8988T (cell line): ENCODE results near the gene WDR91.
"Not testable (repeated sequence)": the region's sequence is repeated elsewhere in the genome, so short reads cannot be mapped to it uniquely, and the experiment has no call there.

Experiments
- DNase-seq: peaks from one replicate; pipeline ENCODE4 v3.0.0; 2011

Gene WDR91

DNA sequence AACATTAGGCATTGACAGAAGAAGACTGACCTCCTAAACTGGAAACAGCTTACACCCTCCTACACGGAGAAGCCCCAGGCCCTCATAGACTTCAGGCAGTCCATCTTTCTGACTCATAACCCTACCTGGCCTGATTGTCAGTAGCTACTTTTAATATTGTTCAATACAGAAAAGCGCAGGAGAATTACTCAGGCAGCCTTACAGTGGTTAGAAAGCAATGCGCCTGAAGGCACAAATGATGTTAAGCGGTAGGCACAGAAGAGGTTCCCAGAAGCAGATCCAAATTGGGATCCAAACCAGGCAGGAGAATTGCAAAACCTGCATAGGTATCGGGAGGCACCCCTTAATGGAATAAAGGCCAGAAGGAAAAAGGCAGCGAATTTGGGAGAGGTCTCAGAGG, 35.4 kb downstream of the WDR91 start:
- DNase-seq: no peak

DNA sequence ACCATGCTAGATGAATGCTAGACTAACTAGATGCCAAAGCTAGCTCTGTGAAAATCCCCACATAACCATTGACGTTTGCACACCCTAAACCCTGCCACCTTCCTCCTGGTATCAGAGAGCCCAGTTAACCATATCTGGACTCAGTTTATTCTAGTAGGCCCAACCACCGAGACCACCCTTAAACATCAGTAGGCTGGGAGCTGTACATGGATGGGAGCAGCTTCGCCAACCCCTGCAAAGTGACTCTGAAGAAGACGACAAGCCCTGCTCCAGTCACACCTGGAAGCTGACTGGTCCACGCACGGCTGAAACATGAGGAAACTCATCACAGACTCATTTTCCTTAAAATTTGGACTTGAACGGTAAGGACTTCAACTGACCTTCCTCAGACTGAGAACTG, 36.4 kb downstream of the WDR91 start:
- DNase-seq: no peak

DNA sequence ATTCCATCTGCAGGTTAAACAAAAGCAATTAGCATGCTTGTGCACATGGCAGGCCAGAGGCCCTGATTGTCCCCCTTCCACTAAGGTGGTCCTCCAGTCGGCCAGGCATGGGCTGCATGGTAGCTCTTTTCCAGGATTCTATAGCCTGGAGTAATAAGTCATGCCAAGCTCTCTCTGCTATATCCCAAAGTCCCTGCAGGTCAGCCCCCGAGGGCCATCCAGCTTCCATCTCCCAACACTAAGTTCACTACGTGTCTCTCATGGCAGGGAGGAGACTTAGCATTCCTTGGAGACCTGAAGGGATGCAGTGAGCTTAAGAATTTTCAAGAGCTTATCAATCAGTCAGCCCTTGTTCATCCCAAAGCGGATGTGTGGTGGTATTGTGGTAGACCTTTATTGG, 37.4 kb downstream of the WDR91 start:
- DNase-seq: not testable (repeated sequence)

DNA sequence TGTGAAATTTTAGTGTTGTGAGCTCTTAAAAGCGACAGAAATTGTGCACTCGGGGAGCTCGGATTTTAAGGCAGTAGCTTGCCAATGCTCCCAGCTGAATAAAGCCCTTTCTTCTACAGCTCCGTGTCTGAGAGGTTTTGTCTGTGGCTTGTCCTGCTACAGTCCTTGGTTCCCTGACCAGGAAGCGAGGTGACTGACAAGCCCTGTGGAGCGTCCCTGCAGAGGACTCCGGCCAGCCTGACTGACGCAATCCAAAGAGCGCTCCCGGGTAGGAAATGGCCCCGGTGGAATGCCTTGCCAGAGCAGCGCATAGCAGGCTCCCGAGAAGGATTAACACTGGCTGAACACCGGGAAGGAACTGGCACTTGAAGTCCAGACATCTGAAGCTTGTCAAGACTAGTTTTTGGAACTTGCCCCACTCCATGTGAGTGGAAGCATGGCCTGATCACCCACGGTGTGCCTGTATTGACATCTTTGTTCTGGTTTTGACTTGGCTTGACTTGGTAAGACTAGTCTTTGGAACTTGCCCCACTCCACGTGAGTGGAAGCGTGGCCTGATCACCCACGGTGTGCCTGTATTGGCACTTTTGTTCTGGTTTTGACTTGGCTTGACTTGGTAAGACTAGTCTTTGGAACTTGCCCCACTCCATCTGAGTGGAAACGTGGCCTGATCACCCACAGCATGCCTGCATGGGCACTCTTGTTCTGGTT, 39.6 kb downstream of the WDR91 start:
- not testable (repeated sequence) for DNase-seq

DNA sequence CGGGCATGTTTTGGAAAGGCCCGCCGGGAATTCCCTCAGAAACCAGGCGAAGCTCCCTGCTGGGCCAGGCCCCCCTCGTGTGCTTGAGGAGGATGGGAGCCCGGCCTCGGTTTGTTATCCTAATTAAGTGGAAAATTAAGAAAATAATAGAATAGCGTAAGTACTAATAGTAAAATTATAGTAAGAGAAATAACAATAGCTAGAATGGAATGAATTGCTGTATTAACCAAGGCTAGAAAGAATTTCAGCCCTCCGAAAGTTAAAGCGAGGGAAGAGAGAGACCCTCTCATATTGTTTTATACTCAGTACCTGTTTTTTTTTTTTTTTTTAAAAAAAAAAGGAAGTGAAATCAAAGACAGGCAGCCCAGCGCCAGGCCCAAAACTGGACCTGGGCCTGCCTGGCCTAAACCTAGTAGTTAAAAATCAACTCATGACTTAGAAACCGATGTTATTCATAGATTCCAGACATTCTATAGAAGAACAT, 40.3 kb downstream of the WDR91 start:
- DNase-seq: not testable (repeated sequence)

DNA sequence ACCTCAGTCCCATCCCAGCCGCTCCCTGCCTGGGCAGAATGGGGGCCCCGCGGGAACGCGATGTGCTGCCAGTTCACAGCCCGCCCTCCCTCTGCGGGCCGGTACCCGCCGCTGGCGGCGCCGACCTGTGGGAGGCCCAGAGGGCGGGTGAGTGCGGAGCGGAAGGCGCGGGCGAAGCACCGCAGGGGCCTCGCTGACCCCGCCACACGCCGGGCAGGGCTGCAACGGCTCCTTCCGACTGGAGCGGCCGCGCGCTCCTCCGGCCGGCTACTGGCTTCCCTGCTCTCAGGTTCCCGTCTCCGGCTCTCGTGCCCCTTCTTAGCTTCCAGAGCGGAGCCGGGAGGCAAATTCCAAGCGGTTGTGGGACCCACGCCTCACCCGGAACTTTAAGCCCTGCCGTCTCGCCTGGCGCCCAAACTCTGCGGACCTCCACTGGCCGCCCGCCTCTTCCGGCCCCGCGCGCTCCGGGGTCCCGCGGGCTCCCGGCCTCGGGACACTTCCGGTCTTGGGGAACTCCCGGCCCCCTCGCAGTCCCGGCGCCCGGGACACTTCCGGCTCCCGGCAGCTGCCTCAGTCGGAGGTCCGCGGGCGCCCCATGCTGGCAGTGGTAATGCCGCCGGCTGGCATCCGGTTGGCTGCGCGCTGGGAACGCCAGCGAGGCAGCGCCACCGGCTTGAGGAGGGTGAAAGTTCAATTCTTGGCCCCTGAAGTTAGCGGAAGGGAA, 40.9 kb downstream of the WDR91 start, which contains the start of gene CYREN:
CYREN (minus strand) TSS at position 434 of the 724 bp plus-strand sequence. CDS start 1,785 bp downstream, outside the sequence.
- peak; percentile 88 for DNase-seq

DNA sequence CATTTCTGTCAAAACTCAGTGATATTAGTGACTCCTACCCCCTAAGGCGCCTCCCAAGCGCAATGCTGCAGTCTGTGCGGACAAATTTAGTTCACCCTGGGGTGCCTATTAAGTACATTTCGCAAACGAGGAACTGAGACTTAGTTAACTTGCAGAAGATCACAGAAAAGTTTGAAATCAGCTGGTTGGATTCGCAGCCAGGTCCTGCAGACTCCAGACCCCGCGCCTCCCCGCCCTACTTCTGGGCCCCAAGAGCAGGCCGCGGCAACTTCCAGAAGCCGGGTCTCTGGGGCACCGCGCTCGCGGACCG, 41.4 kb downstream of the WDR91 start:
- DNase-seq: no peak

DNA sequence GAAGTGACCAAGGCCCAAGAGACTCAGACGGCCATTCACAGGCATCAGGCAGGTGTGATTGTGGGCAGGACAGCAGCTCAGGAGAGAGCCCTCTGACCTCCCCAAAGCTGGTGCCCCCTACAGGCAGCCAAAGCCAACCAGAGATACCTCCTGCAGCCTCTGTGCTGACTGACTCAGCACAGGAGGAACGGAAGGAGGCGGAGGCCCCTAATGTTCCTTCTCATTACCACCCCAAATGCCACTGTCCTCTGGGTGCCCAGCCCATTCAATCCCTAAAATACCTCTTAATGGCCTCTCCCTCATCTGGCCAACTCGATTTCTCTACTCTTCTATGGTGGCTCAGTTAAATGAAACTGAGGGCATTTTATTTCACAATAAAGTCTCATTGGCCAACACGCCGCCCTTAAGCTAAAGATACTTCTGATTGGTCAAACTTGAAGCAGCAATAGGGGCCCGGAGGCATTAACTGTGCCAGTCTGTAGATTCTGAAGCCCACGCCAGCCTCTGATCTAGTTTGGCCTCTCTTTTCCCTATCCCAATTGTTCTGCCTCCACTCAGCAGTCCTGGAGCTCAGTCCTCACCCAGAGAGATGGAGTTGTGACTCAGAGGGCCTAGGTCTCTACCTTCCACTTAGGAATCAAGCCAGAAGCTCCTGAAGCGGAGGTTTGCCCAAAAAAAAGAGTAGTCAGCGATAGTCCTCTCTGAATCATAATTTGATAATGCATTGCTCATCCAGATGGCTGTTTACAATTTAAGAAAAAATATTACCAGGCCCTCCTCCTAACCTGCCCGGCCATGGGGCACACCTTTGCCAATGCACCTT, 42.0 kb downstream of the WDR91 start:
- DNase-seq: peak; percentile 41

DNA sequence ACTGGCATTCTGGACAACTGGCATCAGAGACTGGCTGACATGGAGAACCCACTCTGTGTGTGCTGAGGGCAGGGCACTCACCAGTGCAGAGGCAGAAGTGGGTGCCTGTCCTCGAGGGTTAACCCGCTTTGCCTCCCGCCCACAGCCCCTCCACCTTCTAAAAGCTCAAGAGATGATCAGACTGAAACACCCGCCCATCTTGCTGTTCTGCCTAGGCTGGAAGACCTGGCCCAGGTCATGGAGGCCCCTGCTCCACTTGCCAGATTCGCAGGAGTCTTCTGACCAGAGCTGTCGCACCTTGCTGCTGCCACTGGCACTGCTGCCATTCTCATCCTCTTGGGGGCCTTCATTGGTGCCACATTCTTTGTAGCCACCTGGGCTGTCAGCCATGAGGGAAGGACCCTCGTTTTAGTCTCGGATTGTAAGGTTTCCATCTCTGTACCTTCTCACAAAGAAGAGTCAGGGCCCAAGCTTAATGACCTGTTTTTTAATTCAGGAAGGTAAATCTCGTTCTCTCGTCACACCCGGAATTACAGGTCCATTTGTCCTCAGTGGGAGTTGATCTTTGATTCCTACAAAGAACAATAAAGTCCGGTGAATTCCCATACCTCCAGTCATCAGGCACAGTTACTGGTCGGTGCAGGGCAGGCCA, 42.7 kb downstream of the WDR91 start:
- DNase-seq: no peak

DNA sequence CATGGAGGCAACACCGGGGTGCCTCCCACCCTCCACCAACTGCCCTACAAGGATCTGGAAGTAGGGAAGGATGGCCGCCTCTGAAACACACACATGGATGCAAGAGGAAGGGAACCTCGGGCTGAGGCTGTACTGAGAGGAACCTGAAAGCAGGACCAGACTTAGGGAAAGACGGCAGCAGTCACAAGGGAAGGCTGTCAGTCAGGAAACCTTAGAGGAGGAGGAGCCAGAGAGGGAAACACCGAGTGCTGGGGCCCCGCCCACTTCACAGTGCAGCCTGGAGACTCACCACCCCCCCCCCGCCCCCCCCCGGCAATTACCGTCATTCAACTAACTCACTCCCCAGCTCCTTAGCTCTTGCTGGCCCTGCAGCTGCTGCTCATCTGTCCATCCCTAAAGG, 43.3 kb downstream of the WDR91 start:
- DNase-seq: no peak

DNA sequence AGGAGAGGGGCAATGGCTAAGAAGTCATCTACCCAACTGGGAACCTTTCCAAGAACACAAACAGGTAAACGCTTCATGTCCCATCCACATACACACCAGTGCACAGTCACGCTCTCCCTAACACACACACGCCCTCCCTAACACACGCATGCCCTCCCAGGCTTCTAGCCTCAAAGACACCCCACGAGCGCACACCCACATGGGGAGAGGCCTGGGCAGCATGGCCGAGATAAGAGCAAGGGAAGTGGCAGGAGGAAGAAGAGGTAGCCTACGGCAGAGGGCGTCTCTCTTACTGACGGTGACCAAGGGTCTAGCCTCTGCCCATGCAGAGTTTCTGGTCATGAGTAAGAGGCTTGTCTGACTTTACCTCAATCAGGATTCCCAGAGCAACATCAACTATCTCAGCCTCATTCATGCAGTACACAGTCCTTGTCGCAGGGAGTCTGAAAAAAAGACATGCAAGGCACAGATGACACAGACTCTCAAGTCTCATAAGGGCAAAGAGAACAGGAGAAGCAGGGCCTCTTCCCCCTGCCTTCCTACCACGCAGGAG, 43.9 kb downstream of the WDR91 start:
- DNase-seq: no peak

DNA sequence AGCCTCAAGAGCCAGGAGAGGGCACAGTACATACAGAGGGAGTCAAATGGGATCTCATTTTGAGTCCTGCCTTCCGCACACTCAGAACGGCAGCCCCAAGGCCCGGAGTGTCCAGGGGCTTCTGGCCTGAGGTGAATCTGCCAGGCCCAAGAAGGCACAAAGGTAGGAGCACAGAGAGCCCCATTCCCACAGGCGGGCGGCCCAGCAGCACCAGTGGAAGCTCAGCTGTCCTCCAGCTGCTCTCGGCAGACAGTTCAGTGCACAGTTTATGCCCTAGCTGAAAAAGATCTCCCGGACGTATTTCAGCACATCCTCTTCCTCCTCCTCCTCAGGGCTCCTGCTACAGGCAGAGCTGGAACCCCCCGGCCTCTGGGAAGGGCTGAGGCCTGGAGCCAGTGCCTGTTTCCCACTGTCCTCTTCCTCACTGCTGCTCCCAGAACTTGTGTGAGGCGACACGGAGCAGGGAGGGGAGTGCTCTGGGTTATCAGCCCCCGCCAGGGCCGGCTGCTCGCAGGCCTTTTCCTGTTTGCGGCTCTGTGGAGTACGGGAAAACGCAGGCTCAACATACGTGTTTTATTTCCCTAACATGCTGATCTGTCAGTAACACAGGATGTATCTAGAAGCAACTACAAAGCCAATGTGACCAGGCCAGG, 44.9 kb downstream of the WDR91 start:
- no peak for DNase-seq

DNA sequence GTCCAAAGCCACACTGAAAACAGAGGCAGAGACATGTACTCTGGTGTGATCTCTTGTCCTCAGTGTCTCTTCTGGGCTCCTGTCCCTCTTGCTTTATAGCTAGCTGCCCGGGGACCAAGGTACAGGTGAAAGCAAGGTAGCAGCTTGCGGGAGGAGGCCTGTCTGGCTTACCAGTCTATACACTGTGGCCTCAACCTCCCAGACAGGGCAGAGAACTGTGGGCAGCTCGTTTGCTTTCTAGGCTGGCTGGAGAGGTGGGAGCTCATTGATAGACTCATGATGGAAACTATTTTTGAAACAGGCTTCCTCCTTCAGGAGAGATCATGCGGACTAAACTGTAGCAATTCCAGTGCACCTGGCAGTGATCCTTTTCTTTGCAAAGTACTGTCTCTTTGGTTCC, 45.5 kb downstream of the WDR91 start:
- no peak for DNase-seq

DNA sequence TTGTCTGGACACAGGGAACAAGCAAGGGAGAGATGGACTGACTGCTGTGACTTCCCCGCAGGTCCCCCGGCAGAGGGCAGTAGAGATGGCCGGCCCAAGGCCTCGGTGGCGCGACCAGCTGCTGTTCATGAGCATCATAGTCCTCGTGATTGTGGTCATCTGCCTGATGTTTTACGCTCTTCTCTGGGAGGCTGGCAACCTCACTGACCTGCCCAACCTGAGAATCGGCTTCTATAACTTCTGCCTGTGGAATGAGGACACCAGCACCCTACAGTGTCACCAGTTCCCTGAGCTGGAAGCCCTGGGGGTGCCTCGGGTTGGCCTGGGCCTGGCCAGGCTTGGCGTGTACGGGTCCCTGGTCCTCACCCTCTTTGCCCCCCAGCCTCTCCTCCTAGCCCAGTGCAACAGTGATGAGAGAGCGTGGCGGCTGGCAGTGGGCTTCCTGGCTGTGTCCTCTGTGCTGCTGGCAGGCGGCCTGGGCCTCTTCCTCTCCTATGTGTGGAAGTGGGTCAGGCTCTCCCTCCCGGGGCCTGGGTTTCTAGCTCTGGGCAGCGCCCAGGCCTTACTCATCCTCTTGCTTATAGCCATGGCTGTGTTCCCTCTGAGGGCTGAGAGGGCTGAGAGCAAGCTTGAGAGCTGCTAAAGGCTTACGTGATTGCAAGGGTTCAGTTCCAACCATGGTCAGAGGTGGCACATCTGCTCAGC, 46.8 kb downstream of the WDR91 start:
- no peak for DNase-seq

DNA sequence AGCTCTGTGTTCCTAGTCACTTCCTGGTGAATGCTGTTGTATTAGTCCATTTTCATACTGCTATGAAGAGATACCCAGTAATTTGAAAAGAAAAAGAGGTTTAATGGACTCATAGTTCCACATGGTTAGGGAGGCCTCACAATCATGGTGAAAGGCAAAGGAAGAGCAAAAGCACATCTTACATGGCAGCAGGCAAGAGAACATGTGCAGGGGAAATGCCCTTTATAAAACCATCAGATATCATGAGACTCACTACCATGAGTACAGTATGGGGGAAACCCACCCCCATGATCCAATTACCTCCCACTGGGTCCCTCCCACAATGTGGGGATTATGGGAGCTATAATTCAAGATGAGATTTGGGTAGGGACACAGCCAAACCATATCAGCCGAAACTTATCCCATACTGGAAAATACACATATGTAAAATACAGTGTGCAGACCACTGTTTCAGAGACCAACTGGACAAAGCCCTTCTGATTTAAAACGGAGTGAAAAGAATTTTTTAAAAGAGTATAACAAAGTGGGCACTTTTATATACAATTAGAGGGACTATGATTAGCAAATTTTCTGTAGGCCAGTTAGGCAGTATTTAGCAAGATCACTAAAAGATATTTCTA, 48.8 kb downstream of the WDR91 start:
- DNase-seq: no peak

DNA sequence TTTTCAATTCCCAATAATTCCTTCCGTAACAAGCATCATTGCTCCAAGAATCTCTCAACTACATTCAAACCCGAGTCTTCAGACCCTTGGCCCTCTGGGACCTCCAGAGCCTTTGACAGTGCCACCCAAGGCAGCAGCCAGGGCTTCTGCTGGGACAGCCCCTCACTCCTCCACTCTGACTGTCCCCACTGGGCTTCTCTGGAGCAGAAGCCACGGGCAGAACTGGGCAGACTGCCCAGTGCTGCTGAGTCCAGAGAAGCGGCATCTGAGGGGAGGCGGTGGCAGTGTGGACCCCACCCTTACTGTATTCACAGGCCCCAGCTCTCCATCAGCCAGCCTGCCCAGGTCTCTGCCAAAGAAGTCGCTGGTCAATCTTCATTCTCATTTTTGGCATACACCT, 49.7 kb downstream of the WDR91 start:
- DNase-seq: no peak

DNA sequence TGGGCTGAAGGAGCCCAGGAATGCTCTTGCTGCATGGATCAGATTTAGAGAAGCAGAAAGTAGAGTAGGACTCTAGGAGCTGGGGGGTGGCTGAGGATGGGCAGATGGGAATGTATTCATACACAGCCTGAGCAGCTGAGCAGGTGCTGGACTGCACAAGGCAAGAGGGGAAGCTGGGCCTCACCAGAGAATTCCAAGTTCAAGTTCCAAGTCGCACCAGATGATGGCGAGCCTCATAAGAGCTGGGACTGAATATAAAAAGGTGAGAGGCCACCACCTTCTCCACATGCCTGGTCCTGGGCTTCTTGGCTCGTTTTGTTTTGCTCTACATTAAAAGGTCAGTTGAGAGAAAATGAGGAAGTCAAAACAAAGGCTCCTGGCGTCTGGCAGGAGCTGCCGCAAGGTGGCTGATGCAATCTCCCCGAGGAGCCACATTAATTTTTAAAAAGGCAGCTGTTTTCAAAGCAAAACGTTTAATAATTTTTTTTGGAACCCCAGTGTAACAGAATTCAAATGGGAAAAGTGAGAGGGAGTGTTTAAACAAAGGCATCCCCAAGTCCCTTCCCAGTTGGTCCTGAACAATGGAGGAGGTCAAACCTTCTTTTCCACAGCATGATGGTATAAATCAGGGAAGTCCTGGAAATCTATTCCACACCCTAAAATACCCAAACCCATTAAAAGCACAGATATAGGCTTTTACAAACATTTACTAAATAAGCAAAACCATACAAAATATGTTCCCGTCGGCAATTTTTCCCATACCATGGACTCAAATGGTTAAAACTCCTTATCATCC, 50.3 kb downstream of the WDR91 start:
- no peak for DNase-seq

DNA sequence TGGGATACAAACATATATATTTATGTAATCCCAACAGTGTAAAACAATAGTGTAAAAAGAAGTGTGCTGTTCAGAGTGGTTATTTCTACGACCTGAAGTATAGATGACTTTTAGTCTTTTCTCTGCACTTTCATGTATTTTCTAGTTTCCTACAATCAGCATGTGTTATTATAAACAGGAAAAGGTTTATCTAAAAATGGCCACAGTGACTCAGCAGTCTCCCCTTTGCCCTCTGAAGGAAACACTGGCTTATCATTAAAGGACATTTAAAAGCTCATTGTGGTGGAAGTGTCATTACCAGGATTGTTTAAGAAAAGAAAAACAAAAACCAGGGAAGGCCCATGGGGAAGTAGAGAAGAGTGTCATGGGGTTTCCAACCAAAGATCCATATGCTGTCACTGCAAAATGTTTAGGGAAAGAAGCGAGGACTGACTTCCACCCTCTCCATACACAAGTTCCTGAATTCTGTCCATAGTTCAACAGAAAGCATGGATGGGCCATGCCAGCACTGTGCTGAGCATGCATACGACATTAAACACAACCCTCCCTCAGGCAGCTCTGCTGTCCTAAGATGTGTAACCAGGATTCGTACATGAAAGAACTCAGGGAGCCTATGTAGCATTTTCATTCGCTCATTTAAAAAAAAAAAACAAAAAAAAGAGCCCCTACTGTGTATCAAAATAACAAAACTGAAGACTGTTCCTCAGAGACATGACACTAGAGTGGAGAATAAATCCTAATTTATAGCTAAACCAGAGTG, 51.0 kb downstream of the WDR91 start:
- no peak for DNase-seq

DNA sequence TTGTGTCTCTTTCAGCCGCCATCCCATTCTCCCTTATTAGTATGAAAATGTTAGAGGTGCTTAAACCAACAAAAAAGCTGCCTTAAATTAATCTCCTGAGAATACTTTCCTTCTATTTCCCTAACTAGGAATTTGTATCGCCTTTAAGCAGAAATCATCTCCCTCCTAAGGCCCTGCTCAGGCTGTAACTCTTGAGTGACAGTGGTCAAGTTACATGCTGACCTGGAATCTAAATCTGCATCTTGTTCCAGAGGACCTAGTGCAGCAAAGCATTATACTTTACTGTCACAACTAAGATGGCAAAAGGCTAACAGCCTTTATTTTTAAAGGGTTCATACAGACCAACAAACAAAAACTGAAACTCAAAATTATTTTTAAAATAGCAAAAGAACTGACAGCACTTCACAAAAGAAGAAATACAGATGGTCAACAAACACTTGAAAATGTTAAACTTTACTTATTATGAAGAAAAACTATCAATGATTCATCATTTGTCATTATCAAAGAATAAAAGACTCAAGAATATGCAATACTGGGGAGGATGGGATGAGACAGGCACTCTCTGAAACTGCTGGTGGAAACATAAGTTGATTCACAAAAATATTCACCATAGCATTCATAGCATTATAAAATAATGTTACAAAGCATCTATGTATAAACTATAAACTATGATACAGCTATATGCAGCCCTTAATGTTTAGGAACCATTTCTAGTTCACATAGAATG, 51.8 kb downstream of the WDR91 start:
- DNase-seq: no peak
